Measurements from ENCODE around the gene LAMA3. TPM values are rescaled to one million over a fixed set of nuclear protein-coding genes. Genes with fewer than 3 reads are reported as not detected.

Gene LAMA3
- total RNA-seq, 1 donor from 2014 or later: 0.47 TPM

DNA sequence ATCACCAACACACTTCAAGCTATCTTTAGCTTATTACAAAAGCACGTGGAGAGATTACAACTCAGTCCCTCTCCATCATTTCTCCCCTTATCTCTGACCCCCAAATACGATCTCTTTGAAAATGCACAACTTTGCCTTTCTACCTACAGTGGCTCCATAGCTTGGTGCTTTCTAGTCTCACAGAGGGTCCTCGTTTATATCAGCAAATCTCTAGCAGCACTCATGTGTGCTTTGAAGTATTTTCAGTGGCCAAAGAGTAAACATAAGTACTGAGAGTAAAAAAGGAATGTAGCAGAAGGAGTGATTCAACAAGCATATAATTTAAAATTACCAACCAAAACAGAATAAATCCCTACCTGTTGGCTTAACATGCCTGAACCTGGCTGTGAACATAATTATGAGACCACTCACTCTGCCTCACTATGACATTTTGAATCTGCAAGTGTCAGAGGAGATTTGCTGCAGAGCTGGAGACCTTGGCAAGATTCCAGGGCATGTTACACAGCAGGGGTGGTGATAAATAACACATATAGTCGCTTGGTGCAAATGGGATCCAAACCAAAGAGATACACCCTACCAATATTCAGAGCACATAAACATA, 54.6 kb downstream of the LAMA3 start:
- H3K4me3 Mint-ChIP-seq: no peak overlapping the region
- Histone ChIP-seq H3K9ac (no peak overlapping the region), H3K4me2 (no peak overlapping the region), H3K36me3 (no peaks in the 10 kb centered on the region), H3F3A (ENCODE audit: low read depth) (no peaks in the 10 kb centered on the region), H3K27ac (no peak overlapping the region), H3K9me3 (ENCODE audit: low read depth) (no peaks in the 10 kb centered on the region), H3K79me2 (ENCODE audit: low read depth) (no peaks in the 10 kb centered on the region), H3K4me3 (no peak overlapping the region), H2AFZ (replicated peaks) (no peak overlapping the region), H4K20me1 (ENCODE audit: low read depth) (no peaks in the 10 kb centered on the region), H3K4me1 (peaks cover 6% of the 10 kb centered on the region), H3K27me3 (no peaks in the 10 kb centered on the region)
- H3K27ac Mint-ChIP-seq: no peak overlapping the region
- DNase-seq (ENCODE audit: low spot score): no peak
- H3K27me3 Mint-ChIP-seq (ENCODE audit: insufficient read depth, low read depth): no peaks in the 10 kb centered on the region
- no peaks in the 10 kb centered on the region for H3K36me3 Mint-ChIP-seq
- H3K9me3 Mint-ChIP-seq: peaks cover 2% of the 10 kb centered on the region
- H3K4me1 Mint-ChIP-seq: peaks cover 10% of the 10 kb centered on the region
- TF ChIP-seq EZH2phosphoT487 (IDR thresholded peaks at IDR 0.05) (no peak), EZH2 (IDR thresholded peaks at IDR 0.05) (no peak)
- TF ChIP-seq, protein P1, sequence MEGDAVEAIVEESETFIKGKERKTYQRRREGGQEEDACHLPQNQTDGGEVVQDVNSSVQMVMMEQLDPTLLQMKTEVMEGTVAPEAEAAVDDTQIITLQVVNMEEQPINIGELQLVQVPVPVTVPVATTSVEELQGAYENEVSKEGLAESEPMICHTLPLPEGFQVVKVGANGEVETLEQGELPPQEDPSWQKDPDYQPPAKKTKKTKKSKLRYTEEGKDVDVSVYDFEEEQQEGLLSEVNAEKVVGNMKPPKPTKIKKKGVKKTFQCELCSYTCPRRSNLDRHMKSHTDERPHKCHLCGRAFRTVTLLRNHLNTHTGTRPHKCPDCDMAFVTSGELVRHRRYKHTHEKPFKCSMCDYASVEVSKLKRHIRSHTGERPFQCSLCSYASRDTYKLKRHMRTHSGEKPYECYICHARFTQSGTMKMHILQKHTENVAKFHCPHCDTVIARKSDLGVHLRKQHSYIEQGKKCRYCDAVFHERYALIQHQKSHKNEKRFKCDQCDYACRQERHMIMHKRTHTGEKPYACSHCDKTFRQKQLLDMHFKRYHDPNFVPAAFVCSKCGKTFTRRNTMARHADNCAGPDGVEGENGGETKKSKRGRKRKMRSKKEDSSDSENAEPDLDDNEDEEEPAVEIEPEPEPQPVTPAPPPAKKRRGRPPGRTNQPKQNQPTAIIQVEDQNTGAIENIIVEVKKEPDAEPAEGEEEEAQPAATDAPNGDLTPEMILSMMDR (IDR thresholded peaks at IDR 0.05): no peak

- Histone ChIP-seq H3F3A (ENCODE audit: low read depth) (no peaks in the 10 kb centered on the region), H2AFZ (replicated peaks) (no peak overlapping the region), H3K9me3 (ENCODE audit: low read depth) (no peaks in the 10 kb centered on the region), H3K36me3 (no peaks in the 10 kb centered on the region), H3K4me1 (peaks cover 3% of the 10 kb centered on the region), H4K20me1 (ENCODE audit: low read depth) (no peaks in the 10 kb centered on the region), H3K9ac (no peak overlapping the region), H3K4me3 (no peak overlapping the region), H3K27me3 (no peaks in the 10 kb centered on the region), H3K79me2 (ENCODE audit: low read depth) (no peaks in the 10 kb centered on the region), H3K27ac (no peak overlapping the region), H3K4me2 (no peak overlapping the region)
- Mint-ChIP-seq H3K4me3 (no peak overlapping the region), H3K9me3 (peaks cover 4% of the 10 kb centered on the region), H3K4me1 (peaks cover 8% of the 10 kb centered on the region), H3K27ac (no peak overlapping the region), H3K27me3 (ENCODE audit: insufficient read depth, low read depth) (no peaks in the 10 kb centered on the region), H3K36me3 (no peaks in the 10 kb centered on the region)
- TF ChIP-seq EZH2phosphoT487 (IDR thresholded peaks at IDR 0.05) (no peak), EZH2 (IDR thresholded peaks at IDR 0.05) (no peak)
- TF ChIP-seq, protein P1 (IDR thresholded peaks at IDR 0.05): no peak
- no peak for DNase-seq (ENCODE audit: low spot score)
These were observed 56.1 kb downstream of the LAMA3 start for GRCh38 chr18:23745366-23745765.

DNA sequence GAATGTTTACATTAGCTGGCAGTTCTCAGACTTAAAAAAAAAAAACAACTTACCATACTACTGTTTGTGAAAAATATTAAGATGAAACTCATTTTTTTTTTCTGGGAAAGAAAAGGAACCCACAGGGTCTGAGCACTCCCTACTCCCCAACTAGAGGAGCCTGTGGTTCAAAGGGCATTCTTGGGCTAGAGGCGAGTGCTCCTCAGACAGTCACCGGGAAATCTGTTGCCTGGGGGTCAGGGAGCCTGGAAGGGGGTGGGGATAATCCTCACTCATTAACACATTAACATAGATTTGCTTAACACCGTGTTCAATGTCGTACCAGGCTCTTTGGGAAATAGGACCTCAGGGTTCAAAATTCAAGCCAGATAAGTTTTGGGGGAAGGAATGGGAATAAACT, 57.6 kb downstream of the LAMA3 start:
- Histone ChIP-seq H3K9ac (no peak overlapping the region), H3K79me2 (ENCODE audit: low read depth) (no peaks in the 10 kb centered on the region), H3K4me3 (no peak overlapping the region), H4K20me1 (ENCODE audit: low read depth) (no peaks in the 10 kb centered on the region), H3K27me3 (no peaks in the 10 kb centered on the region), H2AFZ (replicated peaks) (no peak overlapping the region), H3K4me1 (no peaks in the 10 kb centered on the region), H3K4me2 (no peak overlapping the region), H3F3A (ENCODE audit: low read depth) (no peaks in the 10 kb centered on the region), H3K36me3 (no peaks in the 10 kb centered on the region), H3K27ac (no peak overlapping the region), H3K9me3 (ENCODE audit: low read depth) (no peaks in the 10 kb centered on the region)
- peaks cover 4% of the 10 kb centered on the region for H3K9me3 Mint-ChIP-seq
- H3K4me1 Mint-ChIP-seq: peaks cover 5% of the 10 kb centered on the region
- H3K27ac Mint-ChIP-seq: no peak overlapping the region
- H3K27me3 Mint-ChIP-seq (ENCODE audit: insufficient read depth, low read depth): no peaks in the 10 kb centered on the region
- no peak for DNase-seq (ENCODE audit: low spot score)
- H3K4me3 Mint-ChIP-seq: no peak overlapping the region
- no peaks in the 10 kb centered on the region for H3K36me3 Mint-ChIP-seq
- TF ChIP-seq, protein P1 (IDR thresholded peaks at IDR 0.05): no peak
- TF ChIP-seq EZH2 (IDR thresholded peaks at IDR 0.05) (no peak), EZH2phosphoT487 (IDR thresholded peaks at IDR 0.05) (no peak)

Measured in neural progenitor cell (in vitro differentiated cells).